Measurements from ENCODE around the gene RAB43.

Gene RAB43

DNA sequence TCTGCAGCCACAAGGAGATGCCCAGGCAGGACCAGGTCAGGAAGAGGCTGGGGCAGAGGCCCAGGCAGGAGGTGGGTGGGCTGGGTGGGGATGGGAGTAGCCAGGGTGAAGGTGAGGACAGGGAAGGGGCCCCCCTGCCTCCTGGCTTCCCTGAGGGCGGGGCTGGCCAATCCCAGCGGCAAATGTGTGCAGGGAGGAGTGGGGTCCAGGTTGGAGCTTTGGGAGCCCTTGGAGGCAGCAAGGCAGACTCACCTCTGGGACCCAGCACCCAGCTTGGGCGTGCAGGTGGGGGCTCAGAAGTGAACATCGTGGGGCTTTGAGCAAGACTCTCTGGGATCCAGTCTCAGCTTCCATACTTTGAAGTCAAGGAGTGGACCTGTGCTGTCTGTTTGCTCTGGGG is 35.8 kb downstream of the RAB43 start:
- TF ChIP-seq, protein P1, sequence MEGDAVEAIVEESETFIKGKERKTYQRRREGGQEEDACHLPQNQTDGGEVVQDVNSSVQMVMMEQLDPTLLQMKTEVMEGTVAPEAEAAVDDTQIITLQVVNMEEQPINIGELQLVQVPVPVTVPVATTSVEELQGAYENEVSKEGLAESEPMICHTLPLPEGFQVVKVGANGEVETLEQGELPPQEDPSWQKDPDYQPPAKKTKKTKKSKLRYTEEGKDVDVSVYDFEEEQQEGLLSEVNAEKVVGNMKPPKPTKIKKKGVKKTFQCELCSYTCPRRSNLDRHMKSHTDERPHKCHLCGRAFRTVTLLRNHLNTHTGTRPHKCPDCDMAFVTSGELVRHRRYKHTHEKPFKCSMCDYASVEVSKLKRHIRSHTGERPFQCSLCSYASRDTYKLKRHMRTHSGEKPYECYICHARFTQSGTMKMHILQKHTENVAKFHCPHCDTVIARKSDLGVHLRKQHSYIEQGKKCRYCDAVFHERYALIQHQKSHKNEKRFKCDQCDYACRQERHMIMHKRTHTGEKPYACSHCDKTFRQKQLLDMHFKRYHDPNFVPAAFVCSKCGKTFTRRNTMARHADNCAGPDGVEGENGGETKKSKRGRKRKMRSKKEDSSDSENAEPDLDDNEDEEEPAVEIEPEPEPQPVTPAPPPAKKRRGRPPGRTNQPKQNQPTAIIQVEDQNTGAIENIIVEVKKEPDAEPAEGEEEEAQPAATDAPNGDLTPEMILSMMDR (IDR thresholded peaks at IDR 0.05; ENCODE audit: control insufficient read depth, extremely low read depth, insufficient read depth), result no peak
- DNase-seq (ENCODE audit: low read depth), result no peak

DNA sequence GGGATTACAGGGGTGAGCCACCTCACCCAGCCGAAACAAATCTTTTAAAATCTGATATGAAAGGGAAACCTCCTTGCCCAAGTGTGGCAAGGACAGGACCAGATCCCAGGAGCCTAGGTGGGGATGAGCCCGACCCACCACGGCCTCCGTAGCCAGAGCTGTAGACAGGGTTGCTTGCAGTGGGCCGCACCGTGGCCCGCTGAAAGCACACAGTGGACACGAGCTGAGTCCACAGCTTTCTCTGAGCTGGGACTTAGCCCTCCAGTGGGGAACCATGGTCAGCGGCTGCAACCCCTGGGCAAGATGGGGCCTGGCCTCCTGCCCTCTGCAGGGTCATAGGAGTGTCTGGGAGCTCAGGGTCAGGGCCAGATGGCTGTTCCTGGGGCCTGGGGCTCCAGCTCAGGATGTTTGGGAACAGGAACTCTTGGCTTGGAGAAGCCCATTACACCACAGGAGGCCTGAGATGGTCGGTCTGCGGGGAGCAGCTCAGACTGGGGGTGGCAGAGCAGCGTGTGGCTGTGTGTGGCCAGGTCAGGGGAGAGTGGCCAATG is 36.4 kb downstream of the RAB43 start:
- TF ChIP-seq, protein P1 (IDR thresholded peaks at IDR 0.05; ENCODE audit: control insufficient read depth, extremely low read depth, insufficient read depth), result no peak
- no peak for DNase-seq (ENCODE audit: low read depth)
- H3K4me3 ChIP-seq (ENCODE audit: low read depth, low read length), result no peak overlapping the region

More for the DNA sequence above, 35.8 kb downstream of the RAB43 start:
- H3K4me3 ChIP-seq (ENCODE audit: low read depth, low read length), result no peak overlapping the region

DNA sequence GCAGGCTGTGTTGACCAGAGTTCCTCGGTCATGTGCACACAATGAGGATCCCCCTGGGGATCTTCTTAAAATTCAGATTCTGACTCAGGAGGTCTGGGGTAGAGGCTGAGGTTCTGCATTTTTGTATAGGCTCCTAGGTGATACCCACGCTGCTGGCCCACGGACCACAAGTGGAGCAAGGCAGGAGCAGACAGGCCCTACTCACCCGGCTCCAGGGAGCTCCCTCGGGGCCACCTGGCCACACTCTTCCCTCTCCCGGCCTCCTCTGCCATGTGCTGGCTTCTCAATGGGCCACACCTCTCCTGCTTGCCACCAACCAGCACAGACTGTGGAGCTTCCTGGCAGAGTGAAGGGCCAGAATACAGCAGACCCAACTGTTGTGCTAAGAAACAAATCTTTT is 37.1 kb downstream of the RAB43 start:
- no peak overlapping the region for H3K4me3 ChIP-seq (ENCODE audit: low read depth, low read length)
- no peak for DNase-seq (ENCODE audit: low read depth)
- TF ChIP-seq, protein P1 (IDR thresholded peaks at IDR 0.05; ENCODE audit: control insufficient read depth, extremely low read depth, insufficient read depth), result no peak

DNA sequence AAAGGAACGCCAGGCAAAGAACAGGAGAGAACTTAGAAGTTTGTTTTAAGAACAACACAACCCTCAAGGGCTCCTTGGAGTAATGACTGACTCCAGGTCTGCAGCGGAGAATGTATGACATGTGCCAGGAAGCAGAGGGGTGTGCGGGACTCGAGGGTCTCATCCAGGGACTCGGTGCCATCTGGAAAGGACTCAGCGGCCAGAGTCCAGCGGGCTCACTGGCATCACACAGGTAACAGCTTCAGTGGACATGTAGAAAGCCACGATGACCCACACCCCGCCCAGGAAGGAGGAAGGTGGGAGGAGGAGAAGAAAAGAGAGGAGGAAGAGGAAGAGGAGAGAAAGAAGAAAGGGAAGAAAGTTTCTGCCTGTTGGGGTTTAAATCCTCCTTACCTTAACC is 39.6 kb downstream of the RAB43 start:
- no peak overlapping the region for H3K4me3 ChIP-seq (ENCODE audit: low read depth, low read length)
- no peak for DNase-seq (ENCODE audit: low read depth)
- TF ChIP-seq, protein P1 (IDR thresholded peaks at IDR 0.05; ENCODE audit: control insufficient read depth, extremely low read depth, insufficient read depth), result no peak

DNA sequence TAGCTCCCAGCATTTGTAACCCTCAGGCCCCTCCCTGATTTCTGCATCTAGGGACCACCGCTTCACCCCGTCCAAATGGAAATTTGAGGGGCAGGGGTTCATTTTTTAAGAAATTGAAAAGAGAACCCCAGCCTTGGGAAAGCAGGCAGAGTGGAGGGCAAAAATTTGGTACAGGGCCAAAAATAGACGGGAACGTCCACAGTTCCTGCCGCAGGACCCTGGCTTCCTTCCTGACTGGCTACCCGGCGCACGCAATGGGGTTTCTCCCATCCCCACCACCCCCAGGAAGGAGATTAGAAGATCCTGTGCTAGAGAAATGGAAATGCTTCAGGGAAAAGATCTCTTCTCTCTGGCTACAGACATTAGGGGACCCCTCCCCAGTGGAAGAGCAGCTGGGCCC is 40.1 kb downstream of the RAB43 start:
- DNase-seq (ENCODE audit: low read depth), result no peak
- H3K4me3 ChIP-seq (ENCODE audit: low read depth, low read length), result no peak overlapping the region
- TF ChIP-seq, protein P1 (IDR thresholded peaks at IDR 0.05; ENCODE audit: control insufficient read depth, extremely low read depth, insufficient read depth), result no peak

DNA sequence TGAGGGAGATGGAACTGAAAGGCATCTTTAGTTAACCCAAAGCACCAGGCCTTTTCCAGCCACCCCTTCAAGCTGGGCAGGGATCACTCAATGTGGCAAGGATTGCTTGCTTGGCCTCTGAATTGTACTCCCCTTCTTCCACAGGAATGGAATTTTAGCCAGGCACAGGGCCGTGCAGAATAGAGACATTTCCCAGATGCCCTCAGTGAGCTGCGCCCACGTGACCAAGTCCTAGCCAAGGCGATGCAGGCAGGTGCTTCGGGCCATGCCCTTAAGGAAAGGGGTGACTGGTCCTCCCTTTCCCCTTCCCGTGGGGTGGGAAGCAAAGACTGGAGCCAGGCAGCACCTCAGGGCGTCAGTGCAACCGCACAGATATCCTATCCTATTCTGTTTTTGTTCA is 43.1 kb downstream of the RAB43 start:
- DNase-seq (ENCODE audit: low read depth), result no peak
- H3K4me3 ChIP-seq (ENCODE audit: low read depth, low read length), result no peak overlapping the region
- TF ChIP-seq, protein P1 (IDR thresholded peaks at IDR 0.05; ENCODE audit: control insufficient read depth, extremely low read depth, insufficient read depth), result no peak

DNA sequence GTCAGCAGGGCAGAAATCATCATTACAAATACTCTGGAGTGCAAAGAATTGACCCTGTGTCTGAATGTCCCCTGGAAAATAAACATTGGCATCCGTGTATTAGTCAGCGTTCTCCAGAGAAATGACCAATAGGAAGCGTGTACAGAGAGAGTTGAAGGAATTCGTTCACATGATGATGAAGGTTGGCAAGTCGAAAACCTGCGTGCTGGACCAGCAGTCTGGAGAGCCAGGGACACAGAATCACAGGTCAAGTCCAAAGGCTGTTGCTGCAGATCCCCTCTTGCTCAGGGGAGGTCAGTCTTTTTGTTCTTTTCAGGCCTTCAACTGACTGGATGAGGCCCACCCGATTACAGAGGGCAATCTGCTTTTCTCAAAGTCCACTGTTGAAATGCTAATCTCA is 44.4 kb downstream of the RAB43 start:
- DNase-seq (ENCODE audit: low read depth), result no peak
- TF ChIP-seq, protein P1 (IDR thresholded peaks at IDR 0.05; ENCODE audit: control insufficient read depth, extremely low read depth, insufficient read depth), result no peak

More for the DNA sequence above, 44.4 kb downstream of the RAB43 start:
- no peak overlapping the region for H3K4me3 ChIP-seq (ENCODE audit: low read depth, low read length)
